Neural cell (in vitro differentiated cells): ENCODE data around the gene GTF2A1.

ENCODE experiments used
- CTCF ChIP-seq: fragments of 450-650 bp; IDR thresholded peaks from 2 replicates; pipeline ENCODE4 v1.5.1; 2014; ENCODE audit warnings: antibody characterized with exemption, mild to moderate bottlenecking, moderate library complexity; ENCODE audit not compliant: poor library complexity, severe bottlenecking
- EP300 ChIP-seq: fragments of 450-650 bp; conservative IDR thresholded peaks from 2 replicates; pipeline ENCODE4 v1.6.1; 2014; ENCODE audit warnings: antibody characterized with exemption, mild to moderate bottlenecking, moderate library complexity; ENCODE audit not compliant: poor library complexity, severe bottlenecking
- EZH2 ChIP-seq: fragments of 200-600, 300-800 bp; shearing (Covaris generic), sonication (generic); IDR thresholded peaks from 2 replicates; pipeline ENCODE4 v1.6.1; 2014; ENCODE audit warnings: antibody characterized with exemption, low read length, borderline replicate concordance, mild to moderate bottlenecking; ENCODE audit not compliant: insufficient read depth, poor library complexity, severe bottlenecking
- MXI1 ChIP-seq: fragments of 450-650 bp; conservative IDR thresholded peaks from 2 replicates; pipeline ENCODE4 v1.6.1; 2014; ENCODE audit warnings: antibody characterized with exemption, mild to moderate bottlenecking; ENCODE audit not compliant: poor library complexity, severe bottlenecking
- POLR2AphosphoS5 ChIP-seq: IDR thresholded peaks from 2 replicates; pipeline ENCODE4 v1.6.1; 2012
- RAD21 ChIP-seq: fragments of 450-650 bp; conservative IDR thresholded peaks from 2 replicates; pipeline ENCODE4 v1.6.1; 2014; ENCODE audit warnings: antibody characterized with exemption, mild to moderate bottlenecking, moderate library complexity
- REST ChIP-seq: IDR thresholded peaks from 2 replicates; pipeline ENCODE4 v1.6.1; 2012; ENCODE audit warnings: borderline replicate concordance
- TAF1 ChIP-seq: IDR thresholded peaks from 2 replicates; pipeline ENCODE4 v1.6.1; 2012; ENCODE audit warnings: low read depth

- no peak for TF ChIP-seq CTCF
- TF ChIP-seq POLR2AphosphoS5, result no peak
- TF ChIP-seq RAD21, result no peak
- TF ChIP-seq MXI1, result no peak
- no peak for TF ChIP-seq TAF1
- no peak for TF ChIP-seq EP300
- no peak for TF ChIP-seq EZH2
- TF ChIP-seq REST, result no peak
These were observed 25.0 kb upstream of the GTF2A1 start for GRCh38 chr14:81245771-81246170.
